Calu3 (cell line): Measurements from ENCODE around the gene SLC5A3. TPM values are rescaled to one million over a fixed set of nuclear protein-coding genes. Genes with fewer than 3 reads are reported as not detected.

ENCODE experiments used
- BruUV-seq: library from RNA; stranded (reverse); fragments of 400-500 nt; replicated peaks from 2 replicates; lab custom pipeline; 2021; lab: Mats Ljungman, UMichigan
- CTCF ChIA-PET: fragments of 300-600 bp; sonication (Branson Sonifier 250); formaldehyde crosslinking; loops from one replicate; lab custom pipeline; 2022; ENCODE audit warnings: antibody characterized with exemption; lab: Charles Lee
- DNase-seq: peaks from one replicate; pipeline ENCODE4 v3.0.0; 2022
- H3K27ac Mint-ChIP-seq: one replicate; pipeline ENCODE4 v1.8.0; 2022; ENCODE audit warnings: mixed read lengths; ENCODE audit not compliant: unreplicated experiment
- H3K27me3 Mint-ChIP-seq: one replicate; pipeline ENCODE4 v1.8.0; 2022; ENCODE audit warnings: mixed read lengths; ENCODE audit not compliant: unreplicated experiment
- H3K36me3 Mint-ChIP-seq: one replicate; pipeline ENCODE4 v1.8.0; 2022; ENCODE audit warnings: mild to moderate bottlenecking, moderate library complexity, mixed read lengths; ENCODE audit not compliant: insufficient read depth, unreplicated experiment
- H3K4me1 Mint-ChIP-seq: one replicate; pipeline ENCODE4 v1.8.0; 2022; ENCODE audit warnings: mild to moderate bottlenecking, low read depth, mixed read lengths; ENCODE audit not compliant: unreplicated experiment
- H3K4me3 Mint-ChIP-seq: one replicate; pipeline ENCODE4 v1.8.0; 2022; ENCODE audit warnings: mild to moderate bottlenecking, low read depth, moderate library complexity, mixed read lengths; ENCODE audit not compliant: unreplicated experiment
- H3K9me3 Mint-ChIP-seq: one replicate; pipeline ENCODE4 v1.8.0; 2022; ENCODE audit warnings: low read depth, mixed read lengths; ENCODE audit not compliant: unreplicated experiment
- CTCF ChIP-seq: fragments of 200-600 bp; IDR thresholded peaks from one replicate; pipeline ENCODE4 v1.8.0; 2022; ENCODE audit warnings: antibody characterized with exemption; ENCODE audit not compliant: unreplicated experiment
- intact Hi-C: fragments of 100-400 bp; cut with micrococcal nuclease; formaldehyde crosslinking; loops from one replicate; pipeline ENCODE4 v1.10.0; 2022; ENCODE audit not compliant: unreplicated experiment
- total RNA-seq: library from RNA; stranded (reverse); gene quantifications from 2 replicates; pipeline ENCODE4 v1.2.3, GENCODE V29; 2022

Gene SLC5A3
- total RNA-seq, 1 experiment from 2014 or later, result 15.8 TPM

GRCh38 chr21:34055615-34056014 is 17.8 kb upstream of the SLC5A3 start:
- Mint-ChIP-seq H3K4me1 (no peaks in the 10 kb centered on the region), H3K4me3 (no peak overlapping the region), H3K27me3 (no peaks in the 10 kb centered on the region), H3K9me3 (no peaks in the 10 kb centered on the region), H3K36me3 (no peaks in the 10 kb centered on the region), H3K27ac (no peak overlapping the region)
- intact Hi-C loops, result no loop called here
- CTCF ChIA-PET, result no interaction called here
- DNase-seq, result no peak
- no peak for TF ChIP-seq CTCF
- no TSS peak for BruUV-seq

GRCh38 chr21:34061983-34062382 is 11.4 kb upstream of the SLC5A3 start:
- Mint-ChIP-seq H3K27ac (no peak overlapping the region), H3K36me3 (no peaks in the 10 kb centered on the region), H3K9me3 (no peaks in the 10 kb centered on the region), H3K27me3 (peaks cover 21% of the 10 kb centered on the region), H3K4me1 (no peaks in the 10 kb centered on the region), H3K4me3 (no peak overlapping the region)
- no TSS peak for BruUV-seq
- no peak for DNase-seq
- intact Hi-C loops, result no loop called here
- TF ChIP-seq CTCF, result no peak
- CTCF ChIA-PET, result no interaction called here

GRCh38 chr21:34065027-34065426 is 8.4 kb upstream of the SLC5A3 start:
- no TSS peak for BruUV-seq
- H3K27me3 Mint-ChIP-seq, result peaks cover 34% of the 10 kb centered on the region
- H3K4me3 Mint-ChIP-seq, result no peak overlapping the region
- no peaks in the 10 kb centered on the region for H3K4me1 Mint-ChIP-seq
- no peaks in the 10 kb centered on the region for H3K36me3 Mint-ChIP-seq
- no peak overlapping the region for H3K27ac Mint-ChIP-seq
- no peak for DNase-seq
- no peak for TF ChIP-seq CTCF
- intact Hi-C loops, result no loop called here
- no peaks in the 10 kb centered on the region for H3K9me3 Mint-ChIP-seq
- CTCF ChIA-PET, result no interaction called here

GRCh38 chr21:34071683-34072082 is 1.7 kb upstream of the SLC5A3 start:
- intact Hi-C loops, result no loop called here
- Mint-ChIP-seq H3K27ac (peak overlapping the region; percentile 86), H3K36me3 (peaks cover 35% of the 10 kb centered on the region), H3K4me1 (peaks cover 11% of the 10 kb centered on the region), H3K9me3 (no peaks in the 10 kb centered on the region), H3K27me3 (peaks cover 13% of the 10 kb centered on the region), H3K4me3 (peak overlapping the region; percentile 80)
- CTCF ChIA-PET, result no interaction called here
- no peak for DNase-seq
- BruUV-seq, result no TSS peak
- no peak for TF ChIP-seq CTCF
